Ovary (tissue), 3 donors: ENCODE results near the gene LHX6.

ENCODE experiments used
- CTCF ChIP-seq, 3 donors: fragments of 450-650 bp in 2 of 3; fragments of 200-600 bp in 1 of 3; IDR thresholded peaks; one replicate each; pipeline versions ENCODE4 v1.5.1 to v1.8.0; 2016 to 2022; ENCODE audit warnings: antibody characterized with exemption in 3 of 3, mild to moderate bottlenecking in 1 of 3
- EP300 ChIP-seq: sonication (generic); formaldehyde crosslinking; IDR thresholded peaks from one replicate; pipeline ENCODE4 v1.6.1; 2017; ENCODE audit warnings: antibody characterized with exemption
- donor health status: DM: no; HTN: no; CAD: no.

- TF ChIP-seq CTCF (IDR thresholded peaks at IDR 0.05): no peak
- no peak for TF ChIP-seq EP300
These were observed 11.8 kb downstream of the LHX6 start for GRCh38 chr9:122216798-122217418.
